ENCODE measurements around the gene NEK2. TPM values are rescaled to one million over a fixed set of nuclear protein-coding genes. Genes with fewer than 3 reads are reported as not detected.
"Not testable (repeated sequence)": the region's sequence is repeated elsewhere in the genome, so short reads cannot be mapped to it uniquely, and the experiment has no call there.

NEK2 gene
- total RNA-seq, 1 donor from 2014 or later = 0.25 TPM

GRCh38 chr1:211656728-211657127 lies 18.7 kb downstream of the NEK2 start:
- DNase-seq (no peak), ATAC-seq (no peak)
- intact Hi-C loops (cut with micrococcal nuclease) = loop anchor here (10.0 kb wide), 1 partner anchor 142 kb away; no protein-coding TSS in a partner anchor

DNA sequence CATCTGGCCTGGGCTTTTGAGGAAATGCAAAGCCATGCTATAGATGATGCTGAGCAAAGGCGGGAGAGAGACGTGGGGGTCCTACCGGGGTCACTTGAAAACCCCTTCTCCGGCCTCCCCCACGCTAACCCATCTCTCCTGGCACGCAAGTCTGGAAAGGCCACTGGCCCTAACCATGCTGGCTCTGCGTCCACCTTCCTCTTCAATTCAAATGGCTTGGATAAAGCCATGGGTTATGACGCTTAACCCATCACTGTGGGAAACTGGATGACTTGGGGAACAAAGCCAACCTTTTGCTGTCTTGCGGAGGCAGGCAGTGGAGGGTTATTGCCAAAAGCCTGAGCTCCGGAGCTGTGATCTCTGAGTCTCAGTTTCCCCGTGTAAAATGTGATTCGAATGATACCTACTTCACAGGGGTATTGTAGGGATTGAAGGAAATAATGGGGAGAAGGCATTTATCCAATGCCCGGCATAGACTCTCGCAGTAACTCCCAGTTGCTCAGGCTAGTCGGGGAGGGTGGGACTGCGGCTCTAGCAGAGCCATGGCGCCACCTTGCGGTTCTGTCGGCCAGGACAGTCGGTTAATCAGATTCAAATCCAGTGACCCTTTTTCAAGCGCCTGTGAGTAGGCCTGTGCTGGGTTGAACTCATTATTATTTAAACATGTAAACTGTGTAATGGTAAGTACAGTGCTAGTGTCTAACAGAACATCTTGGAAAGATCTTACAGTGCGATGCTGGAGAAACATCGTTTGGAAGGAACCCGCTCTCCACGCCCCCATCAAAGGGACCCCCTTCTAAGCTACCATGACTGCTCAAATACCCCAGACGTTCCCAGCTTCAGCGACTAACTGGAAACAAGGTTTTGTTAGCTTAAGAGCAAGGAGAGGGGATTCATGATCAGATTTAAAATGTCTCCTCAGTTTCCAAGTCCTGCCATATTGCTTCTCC lies 20.3 kb downstream of the NEK2 start:
- intact Hi-C loops (cut with micrococcal nuclease) = loop anchor here (10.0 kb wide), 1 partner anchor 140 kb away; no protein-coding TSS in a partner anchor
- DNase-seq = peak; percentile 93
- peak; percentile 97 for ATAC-seq

GRCh38 chr1:211653959-211654496 lies 21.4 kb downstream of the NEK2 start:
- intact Hi-C loops (cut with micrococcal nuclease) = loop anchor here (10.0 kb wide), 1 partner anchor 139 kb away; no protein-coding TSS in a partner anchor
- no peak for DNase-seq
- ATAC-seq = no peak

GRCh38 chr1:211653293-211653692 lies 22.1 kb downstream of the NEK2 start:
- intact Hi-C loops (cut with micrococcal nuclease) = loop anchor here (10.0 kb wide), 1 partner anchor 138 kb away; no protein-coding TSS in a partner anchor
- DNase-seq = no peak
- no peak for ATAC-seq

DNA sequence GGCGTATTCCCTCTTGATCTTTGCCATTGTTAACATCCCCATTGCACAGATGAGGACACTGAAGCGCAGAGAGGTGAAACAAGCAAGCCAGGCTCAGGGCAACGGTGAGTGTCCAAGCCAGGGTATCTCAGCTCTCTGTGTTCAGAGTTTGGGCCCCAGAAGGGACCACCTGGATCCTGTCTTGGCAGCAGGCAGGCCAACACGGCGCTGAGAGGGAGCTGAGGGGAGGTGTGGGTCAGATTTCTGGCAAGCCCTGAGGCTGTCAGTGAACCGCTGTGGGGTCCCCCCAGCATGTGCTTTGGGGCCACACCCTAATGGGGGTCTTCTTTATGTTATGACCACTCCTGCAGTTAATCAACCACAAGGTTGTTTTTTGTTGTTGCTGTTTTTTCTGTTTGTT lies 23.1 kb downstream of the NEK2 start:
- intact Hi-C loops (cut with micrococcal nuclease) = loop anchor here (10.0 kb wide), 1 partner anchor 138 kb away; no protein-coding TSS in a partner anchor

DNA sequence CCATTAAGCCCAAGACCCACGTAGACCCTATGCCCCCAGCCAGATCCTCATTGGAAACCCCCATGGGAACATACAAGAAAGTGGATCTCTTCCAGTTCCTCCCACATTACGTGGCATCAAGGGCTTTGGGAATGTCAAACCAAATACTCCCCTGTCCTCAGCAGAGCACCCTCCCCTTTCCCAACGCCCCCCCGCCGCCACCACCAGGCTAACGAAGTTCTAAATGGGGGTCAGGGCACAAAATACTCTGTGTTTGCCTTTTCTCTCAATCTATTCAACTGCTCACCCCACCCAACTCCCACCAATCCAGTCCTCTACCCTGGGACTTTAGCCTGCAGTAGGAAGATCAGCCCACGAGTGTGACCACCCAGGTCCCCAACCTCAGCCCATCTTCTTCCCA lies 24.5 kb downstream of the NEK2 start:
- DNase-seq (no peak), ATAC-seq (no peak)
- intact Hi-C loops (cut with micrococcal nuclease) = loop anchor here (10.0 kb wide), 1 partner anchor 136 kb away; no protein-coding TSS in a partner anchor

More for the DNA sequence above, 23.1 kb downstream of the NEK2 start:
- ATAC-seq (no peak), DNase-seq (no peak)

- ATAC-seq = peak; percentile 93
- DNase-seq = peak; percentile 69
- intact Hi-C loops (cut with micrococcal nuclease) = loop anchor here (5.0 kb wide), 1 partner anchor 72 kb away; the partner anchor contains the start of gene SLC30A1
Observed at GRCh38 chr1:211648980-211649934, 26.2 kb downstream of the NEK2 start.

- ATAC-seq = peak; percentile 39
- no peak for DNase-seq
- intact Hi-C loops (cut with micrococcal nuclease) = loop anchor here (5.0 kb wide), 1 partner anchor 71 kb away; the partner anchor contains the start of gene SLC30A1
Observed at GRCh38 chr1:211648336-211648735, 27.1 kb downstream of the NEK2 start.

GRCh38 chr1:211647711-211648121 lies 27.7 kb downstream of the NEK2 start:
- intact Hi-C loops (cut with micrococcal nuclease) = loop anchor here (5.0 kb wide), 1 partner anchor 70 kb away; the partner anchor contains the start of gene SLC30A1
- DNase-seq (no peak), ATAC-seq (peak; percentile 63)

- ATAC-seq (no peak), DNase-seq (no peak)
- intact Hi-C loops (cut with micrococcal nuclease) = loop anchor here (5.0 kb wide), 1 partner anchor 69 kb away; the partner anchor contains the start of gene SLC30A1
Observed at GRCh38 chr1:211646566-211646965, 28.9 kb downstream of the NEK2 start.

- DNase-seq, ATAC-seq: not testable (repeated sequence)
- intact Hi-C loops (cut with micrococcal nuclease) = loop anchor here (5.0 kb wide), 1 partner anchor 68 kb away; the partner anchor contains the start of gene SLC30A1
Observed at GRCh38 chr1:211645601-211646000, 29.8 kb downstream of the NEK2 start.

DNA sequence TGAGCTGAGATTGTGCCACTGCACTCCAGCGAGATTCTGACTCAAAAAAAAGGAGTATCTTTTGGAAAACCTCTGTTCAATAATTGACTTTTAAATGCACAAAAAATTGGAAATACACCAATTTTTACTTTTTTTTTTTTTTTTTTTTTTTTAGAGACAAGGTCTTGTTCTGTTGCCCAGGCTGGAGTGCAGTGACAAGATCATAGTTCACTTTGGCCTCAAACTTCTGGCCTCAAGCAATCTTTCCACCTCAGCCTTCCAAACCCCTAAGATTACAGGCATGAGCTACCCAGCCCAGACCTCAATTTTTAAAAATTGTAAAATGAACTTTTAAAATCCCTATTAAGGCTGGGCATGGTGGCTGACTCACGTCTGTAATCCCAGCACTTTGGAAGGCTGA lies 30.8 kb downstream of the NEK2 start:
- intact Hi-C loops (cut with micrococcal nuclease) = loop anchor here (5.0 kb wide), 1 partner anchor 67 kb away; the partner anchor contains the start of gene SLC30A1
- ATAC-seq = no peak
- no peak for DNase-seq

DNA sequence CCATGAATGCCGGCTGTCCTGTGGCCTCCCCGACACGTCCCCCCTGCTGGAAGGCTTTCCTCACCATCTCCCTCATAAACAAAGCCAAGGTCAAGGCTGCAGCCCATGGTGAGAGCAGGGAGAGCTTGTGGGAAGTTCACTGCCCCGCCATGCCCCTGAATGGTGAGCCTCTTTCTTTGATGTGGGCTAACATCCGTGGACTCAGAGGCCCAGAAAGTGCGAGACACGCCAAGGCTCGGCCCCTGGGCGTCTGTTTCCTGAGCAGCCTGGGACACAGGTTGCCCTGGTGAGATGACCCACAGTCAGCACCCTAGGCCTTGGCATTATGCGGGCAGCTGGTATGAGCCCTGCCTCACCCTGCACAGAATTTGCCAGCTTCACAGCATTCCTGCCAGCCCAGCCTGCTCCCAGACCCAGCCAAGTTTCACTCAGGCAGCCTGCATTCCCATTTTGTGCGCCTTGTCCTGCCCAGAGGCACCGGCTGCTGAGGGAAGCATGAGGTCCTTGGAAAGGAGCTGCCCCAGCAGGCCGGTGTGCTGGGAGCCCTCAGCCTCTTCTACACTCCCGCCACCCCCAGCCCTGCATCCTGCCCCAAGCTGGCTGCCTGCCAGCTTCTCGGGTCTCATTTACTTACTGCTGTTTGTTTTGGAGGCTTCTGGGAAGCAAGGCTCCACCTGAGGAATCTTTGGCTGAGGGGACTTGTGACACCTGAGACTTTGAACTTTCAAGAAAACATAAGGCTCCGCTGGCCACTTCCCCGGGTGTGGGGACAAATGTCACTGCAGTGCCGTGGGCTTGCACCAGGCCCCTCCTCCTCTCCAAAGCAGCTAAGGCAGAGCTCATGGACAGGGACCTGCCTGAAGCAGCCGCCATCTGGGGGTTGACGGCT lies 31.9 kb downstream of the NEK2 start:
- intact Hi-C loops (cut with micrococcal nuclease) = no loop called here
- DNase-seq (peak; percentile 45), ATAC-seq (peak; percentile 47)

- ATAC-seq (no peak), DNase-seq (no peak)
- intact Hi-C loops (cut with micrococcal nuclease) = no loop called here
Observed at GRCh38 chr1:211642870-211643269, 32.6 kb downstream of the NEK2 start.

DNA sequence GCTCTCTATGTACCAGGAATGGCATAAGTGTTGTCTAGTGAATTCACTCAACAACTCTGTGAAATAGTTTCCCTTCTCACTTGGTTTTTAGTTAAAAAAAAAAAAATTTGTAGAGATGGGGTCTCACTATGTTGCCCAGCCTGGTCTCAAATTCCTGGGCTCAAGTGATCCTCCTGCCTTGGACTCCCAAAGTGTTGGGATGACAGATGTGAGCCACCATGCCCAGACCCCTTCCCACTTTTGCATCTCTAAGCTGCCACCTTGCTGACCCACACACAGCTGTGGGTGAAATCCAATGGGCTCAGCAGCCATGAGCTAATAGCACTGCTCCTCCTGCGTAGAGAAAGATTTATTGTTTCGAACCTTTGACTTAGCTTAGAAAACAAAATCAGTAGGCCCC lies 33.5 kb downstream of the NEK2 start:
- ATAC-seq (no peak), DNase-seq (no peak)
- intact Hi-C loops (cut with micrococcal nuclease) = no loop called here

DNA sequence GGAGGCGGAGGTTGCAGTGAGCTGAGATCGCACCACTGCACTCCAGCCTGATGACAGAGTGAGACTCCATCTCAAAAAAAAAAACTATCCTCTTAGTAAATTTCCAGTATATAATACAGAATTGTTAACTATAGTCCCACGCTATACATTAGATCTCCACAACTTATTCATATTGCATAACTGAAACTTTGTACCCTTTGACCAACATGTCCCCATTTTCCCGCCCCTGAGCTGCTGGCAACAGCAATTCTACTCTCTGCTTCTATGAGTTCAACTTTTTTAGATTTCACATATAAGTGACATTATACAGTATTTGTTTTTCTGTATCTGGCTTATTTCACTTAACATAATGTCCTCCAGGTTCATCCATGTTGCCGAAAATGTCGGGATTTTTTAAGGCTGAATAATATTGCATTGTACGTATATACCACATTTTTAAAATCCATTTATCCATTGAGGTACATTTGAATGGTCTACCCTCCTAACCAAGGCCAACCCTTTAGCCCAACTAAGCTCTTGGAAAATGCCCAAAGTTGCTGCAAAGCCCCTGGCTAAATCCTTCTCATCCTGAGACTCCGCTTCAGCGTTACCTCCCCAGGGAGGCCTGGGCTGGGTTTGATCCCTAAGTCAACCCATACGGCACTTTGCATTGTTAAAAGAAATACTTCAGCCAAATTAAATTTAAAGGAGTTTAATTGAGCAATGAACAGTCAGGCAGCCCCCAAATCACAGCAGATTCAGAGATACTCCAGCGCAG lies 34.2 kb downstream of the NEK2 start:
- intact Hi-C loops (cut with micrococcal nuclease) = no loop called here
- no peak for DNase-seq
- no peak for ATAC-seq

DNA sequence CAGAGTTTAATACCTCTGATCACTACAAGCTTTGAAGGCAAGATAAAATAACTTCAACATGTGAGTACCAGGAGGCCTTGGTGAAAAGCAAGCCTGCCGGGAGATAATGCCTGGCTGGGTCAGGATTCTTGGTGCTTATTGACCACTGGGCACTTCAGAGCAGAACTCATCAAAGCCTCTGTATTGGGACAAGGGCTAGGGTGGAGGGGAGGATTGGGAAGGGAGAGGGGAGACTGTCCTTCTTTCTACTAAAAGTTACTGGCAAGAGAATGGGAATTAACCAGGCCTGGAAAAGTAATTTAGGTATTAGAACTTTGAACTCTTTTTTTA lies 35.2 kb downstream of the NEK2 start:
- intact Hi-C loops (cut with micrococcal nuclease) = no loop called here
- DNase-seq (no peak), ATAC-seq (no peak)
